HG03039 (cell line): ENCODE results near the gene SIN3B.
A peak's percentile ranks its signal among the peaks of the same experiment; 100 is the strongest.

Source experiments
- ATAC-seq: cut with Tn5 transposase; IDR thresholded peaks from one replicate; pipeline ENCODE4 v1.9.1; 2021; ENCODE audit warnings: mild to moderate bottlenecking, moderate library complexity; ENCODE audit not compliant: unreplicated experiment

SIN3B gene

GRCh38 chr19:16887353-16888265, 58.4 kb downstream of the SIN3B start:
- ATAC-seq, result no peak

GRCh38 chr19:16888629-16889365, 59.6 kb downstream of the SIN3B start, which contains the start of gene F2RL3:
F2RL3 (plus strand) TSS chr19:16888999; CDS start chr19:16889190, 191 bp downstream.
- no peak for ATAC-seq

- ATAC-seq, result no peak
Observed at GRCh38 chr19:16889366-16889882, 60.2 kb downstream of the SIN3B start.

- ATAC-seq, result no peak
Observed at GRCh38 chr19:16889883-16890460, 60.8 kb downstream of the SIN3B start.

GRCh38 chr19:16890461-16891184, 61.4 kb downstream of the SIN3B start:
- ATAC-seq, result no peak

GRCh38 chr19:16891696-16892382, 62.6 kb downstream of the SIN3B start:
- no peak for ATAC-seq

GRCh38 chr19:16892436-16892835, 63.2 kb downstream of the SIN3B start:
- ATAC-seq, result no peak

GRCh38 chr19:16892868-16893685, 63.9 kb downstream of the SIN3B start:
- ATAC-seq, result no peak

- no peak for ATAC-seq
Observed at GRCh38 chr19:16893686-16893989, 64.4 kb downstream of the SIN3B start.

GRCh38 chr19:16894080-16894479, 64.9 kb downstream of the SIN3B start:
- no peak for ATAC-seq

GRCh38 chr19:16895467-16896145, 66.4 kb downstream of the SIN3B start:
- ATAC-seq, result no peak

- peak; percentile 25 for ATAC-seq
Observed at GRCh38 chr19:16896146-16897028, 67.2 kb downstream of the SIN3B start.

GRCh38 chr19:16897029-16897855, 68.0 kb downstream of the SIN3B start:
- ATAC-seq, result peak; percentile 37

GRCh38 chr19:16897856-16898161, 68.6 kb downstream of the SIN3B start:
- no peak for ATAC-seq

- no peak for ATAC-seq
Observed at GRCh38 chr19:16898361-16899015, 69.3 kb downstream of the SIN3B start.

GRCh38 chr19:16899566-16900075, 70.4 kb downstream of the SIN3B start:
- ATAC-seq, result no peak
